HPDE6-E6E7 (cell line): ENCODE results near the gene PRG2.

Experiments
- DNase-seq: peaks from one replicate; pipeline ENCODE4 v3.0.0; 2011; ENCODE audit warnings: missing footprints; ENCODE audit errors: extremely low spot score

PRG2 gene, protein sequence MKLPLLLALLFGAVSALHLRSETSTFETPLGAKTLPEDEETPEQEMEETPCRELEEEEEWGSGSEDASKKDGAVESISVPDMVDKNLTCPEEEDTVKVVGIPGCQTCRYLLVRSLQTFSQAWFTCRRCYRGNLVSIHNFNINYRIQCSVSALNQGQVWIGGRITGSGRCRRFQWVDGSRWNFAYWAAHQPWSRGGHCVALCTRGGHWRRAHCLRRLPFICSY

DNA sequence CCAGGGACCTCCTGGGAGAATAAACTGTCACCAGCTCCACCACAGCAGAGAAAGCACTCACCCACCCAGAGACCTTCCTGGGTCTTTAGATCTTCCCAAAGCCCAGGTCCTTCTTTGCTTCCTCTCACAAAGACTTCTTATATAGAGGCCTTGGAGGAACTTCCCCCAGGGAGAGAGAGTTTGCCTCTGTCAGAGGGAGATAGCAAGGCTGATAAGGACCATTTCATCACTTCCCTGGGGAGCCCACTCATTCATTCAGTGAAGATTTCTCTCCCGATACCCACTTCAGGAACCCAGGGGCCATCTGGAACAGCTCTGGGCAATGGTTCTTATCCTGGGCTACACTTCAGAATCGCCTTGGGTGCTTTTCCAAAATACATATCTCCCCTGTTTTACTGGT is at the start of gene PRG2:
PRG2 (minus strand) TSS at position 116 of the 400 bp plus-strand sequence. CDS start 706 bp downstream, outside the sequence.
- DNase-seq: no peak

- DNase-seq: no peak
Measured at GRCh38 chr11:57439786-57440185, 49.3 kb upstream of the PRG2 start.

DNA sequence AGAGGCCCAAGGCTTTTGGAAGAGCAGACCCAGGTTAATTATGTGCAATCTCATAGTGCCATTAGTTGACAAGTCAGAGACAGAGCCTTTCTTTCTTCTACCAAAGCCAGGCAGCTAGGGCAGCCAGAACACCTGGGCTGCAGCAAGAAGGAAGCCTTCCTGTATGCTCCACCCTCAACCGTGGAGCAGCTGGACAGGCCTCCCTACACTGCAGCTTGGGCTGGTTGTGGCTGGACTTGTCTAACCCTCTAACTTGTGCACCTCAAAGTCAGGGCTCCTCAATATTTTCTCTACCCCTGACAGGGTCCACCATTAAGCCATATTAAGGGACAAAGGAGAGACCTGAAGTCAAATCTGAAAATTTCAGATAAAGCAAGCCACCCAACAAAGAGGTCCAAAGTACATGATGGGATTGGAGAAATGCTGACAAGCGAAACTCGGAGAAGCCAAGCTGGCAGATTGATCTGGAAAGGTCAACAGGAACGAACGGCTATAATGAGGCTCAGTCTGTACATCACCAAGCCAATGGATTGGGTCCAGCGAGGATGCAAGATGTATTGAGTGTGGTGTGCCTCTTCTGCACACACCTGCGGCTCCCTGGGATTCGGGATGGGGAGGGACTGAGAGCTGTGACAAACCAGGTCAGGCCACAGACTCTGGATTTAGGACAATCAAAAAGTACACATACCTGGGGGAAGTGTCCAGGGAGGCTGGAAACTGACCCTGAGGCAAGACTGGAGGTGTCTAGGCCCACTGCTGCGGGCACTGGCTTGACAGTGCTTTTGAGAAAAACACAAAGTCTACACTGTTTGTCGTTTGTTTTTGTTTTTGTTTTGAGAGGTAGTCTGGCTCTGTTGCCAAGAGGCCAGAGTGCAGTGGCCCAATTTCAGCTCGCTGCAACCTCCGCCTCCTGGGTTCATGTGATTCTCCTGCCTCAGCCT is 48.2 kb upstream of the PRG2 start:
- no peak for DNase-seq

DNA sequence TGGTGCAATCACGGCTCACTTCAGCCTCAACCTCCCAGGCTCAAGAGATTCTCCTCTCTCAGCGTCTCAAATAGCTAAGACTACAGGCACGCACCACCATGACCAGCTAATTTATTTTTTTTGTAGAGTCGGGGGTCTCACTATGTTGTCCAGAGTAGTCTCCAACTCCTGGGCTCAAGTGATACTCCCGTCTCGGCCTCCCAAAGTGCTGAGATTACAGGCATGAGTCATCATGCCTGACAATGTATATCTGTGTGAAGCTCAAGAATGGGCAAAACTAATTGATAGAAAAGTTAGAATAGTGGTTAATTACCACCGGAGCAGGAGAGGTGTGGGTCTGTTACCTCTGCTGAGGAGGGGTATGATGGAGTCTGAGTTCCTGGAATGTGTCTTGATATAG is 45.6 kb upstream of the PRG2 start:
- no peak for DNase-seq

DNA sequence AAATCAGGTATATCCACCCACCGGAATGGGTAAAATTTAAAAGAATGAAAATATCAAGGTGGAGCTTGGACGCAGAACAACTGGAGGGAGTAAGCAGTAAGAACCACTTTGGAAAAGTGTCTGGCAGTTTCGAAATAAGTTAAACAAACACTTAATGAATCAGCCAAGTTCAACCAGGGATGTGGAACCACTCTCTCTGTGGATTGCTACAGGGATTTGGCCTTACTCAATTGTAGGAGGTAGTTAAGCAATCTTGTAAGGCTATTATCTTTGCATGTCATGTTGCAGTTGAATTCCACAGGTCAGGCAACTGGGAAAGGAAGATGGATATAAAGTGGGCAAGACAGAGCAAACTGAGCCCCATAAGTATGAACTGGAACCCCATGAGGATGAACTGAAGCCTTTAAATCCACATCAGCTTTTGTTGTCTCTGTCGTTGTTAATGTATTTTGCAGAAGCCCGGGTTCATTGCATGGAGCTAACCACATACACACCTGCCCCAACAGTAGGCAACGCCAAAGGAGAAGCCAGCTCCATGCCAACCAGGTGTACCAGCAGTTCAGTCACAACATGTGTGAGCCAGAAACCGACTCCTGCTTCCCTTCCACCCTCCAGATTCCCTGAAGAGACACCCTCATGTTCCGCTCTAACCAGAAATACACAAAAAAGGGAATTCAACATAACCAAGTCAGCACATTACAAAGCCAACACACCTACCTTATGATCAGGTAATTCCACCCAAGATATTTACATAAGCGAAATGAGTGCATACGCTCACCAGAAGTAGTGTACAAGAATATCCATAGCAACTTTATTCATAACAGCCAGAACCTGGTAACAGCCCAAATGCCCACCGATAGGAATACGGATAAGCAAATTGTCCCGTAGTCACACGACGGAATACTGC is 44.4 kb upstream of the PRG2 start:
- DNase-seq: peak; percentile 79

- DNase-seq: no peak
Measured at GRCh38 chr11:57432714-57433163, 42.3 kb upstream of the PRG2 start.

DNA sequence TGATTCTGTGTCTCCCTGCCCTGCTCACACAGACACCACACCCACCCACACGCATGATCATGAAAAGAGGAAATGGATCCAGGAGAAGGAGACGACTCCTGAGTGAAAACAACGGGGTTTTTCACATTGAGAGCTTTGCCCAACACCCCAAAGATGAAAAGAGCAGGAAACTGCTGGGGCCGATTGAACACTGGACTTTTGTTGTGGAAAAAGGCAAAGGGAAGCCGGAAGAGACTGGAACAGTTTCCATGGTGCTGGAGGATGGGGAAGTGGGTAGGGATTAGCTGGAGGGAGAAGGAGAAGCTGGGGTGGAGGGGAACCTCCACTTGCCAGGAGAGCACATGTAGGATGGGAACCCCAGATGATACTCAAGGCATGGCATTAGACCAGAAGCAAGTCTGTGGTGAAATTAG is 41.7 kb upstream of the PRG2 start:
- DNase-seq: no peak

- DNase-seq: no peak
Measured at GRCh38 chr11:57430952-57431351, 40.5 kb upstream of the PRG2 start.

DNA sequence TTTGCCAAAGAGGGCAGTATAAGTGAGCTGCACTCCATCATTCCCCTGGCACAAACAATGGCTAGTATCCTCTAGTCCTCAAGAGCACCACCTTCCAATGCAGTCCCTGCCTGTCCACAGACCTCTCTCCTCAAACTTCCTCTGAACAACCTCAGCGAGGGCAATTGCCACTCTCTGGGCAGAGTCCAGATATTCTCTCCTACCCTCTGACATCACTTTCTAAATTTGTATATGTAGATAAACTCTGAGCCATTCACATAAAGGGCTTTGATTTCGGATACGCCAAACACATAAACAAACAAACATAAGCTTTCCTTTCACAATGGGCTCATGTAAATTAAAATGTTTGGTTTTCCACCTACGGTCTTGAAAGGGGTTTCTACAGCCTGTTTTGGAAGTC is 39.5 kb upstream of the PRG2 start:
- no peak for DNase-seq

GRCh38 chr11:57428643-57429042 is 38.2 kb upstream of the PRG2 start:
- DNase-seq: no peak

GRCh38 chr11:57427727-57428082 is 37.3 kb upstream of the PRG2 start:
- no peak for DNase-seq

DNA sequence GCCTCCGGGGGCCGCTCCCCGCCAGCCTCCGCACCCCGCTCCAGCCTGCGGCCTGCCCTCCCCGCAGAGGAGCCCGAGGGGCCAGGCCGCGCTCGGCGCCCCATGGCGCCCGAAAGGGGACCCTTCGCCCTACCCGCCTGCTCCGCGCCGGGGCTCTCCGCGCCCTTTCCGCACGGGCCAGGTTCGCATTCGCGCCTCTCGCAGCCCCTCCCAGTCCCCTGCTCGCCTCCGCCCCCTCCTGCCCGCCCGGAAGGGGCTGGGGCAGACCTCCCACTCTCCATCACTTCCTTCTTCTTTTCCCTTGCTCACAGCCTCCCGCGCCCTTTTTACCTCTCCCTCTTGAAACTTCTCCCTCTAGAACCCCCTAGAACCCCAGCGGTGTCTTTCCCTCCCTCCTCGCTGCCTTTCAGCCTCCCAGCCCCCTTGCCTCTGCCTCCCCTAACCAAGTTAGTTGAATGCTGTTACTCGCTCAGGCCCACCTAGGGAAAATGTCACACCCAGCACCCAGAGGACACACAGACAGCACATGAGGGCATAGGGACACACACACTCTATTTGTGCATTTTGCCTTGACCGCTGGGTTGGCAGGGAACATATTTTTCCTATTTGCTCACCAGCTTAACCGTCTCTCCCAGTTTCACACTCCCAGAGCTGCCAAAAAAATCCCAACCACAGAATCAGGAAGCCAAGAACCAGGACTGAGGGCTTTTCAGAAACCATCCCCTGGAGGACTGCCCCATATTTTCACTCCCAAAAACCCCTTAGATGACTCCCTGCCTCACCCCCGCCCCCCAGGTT is 36.7 kb upstream of the PRG2 start, which contains the start of gene SLC43A3:
SLC43A3 (minus strand) TSS at position 193 of the 798 bp plus-strand sequence. CDS start 949 bp downstream, outside the sequence.
- peak; percentile 23 for DNase-seq

GRCh38 chr11:57426439-57426928 is 36.0 kb upstream of the PRG2 start:
- peak; percentile 31 for DNase-seq

- no peak for DNase-seq
Measured at GRCh38 chr11:57425565-57426438, 35.4 kb upstream of the PRG2 start.

DNA sequence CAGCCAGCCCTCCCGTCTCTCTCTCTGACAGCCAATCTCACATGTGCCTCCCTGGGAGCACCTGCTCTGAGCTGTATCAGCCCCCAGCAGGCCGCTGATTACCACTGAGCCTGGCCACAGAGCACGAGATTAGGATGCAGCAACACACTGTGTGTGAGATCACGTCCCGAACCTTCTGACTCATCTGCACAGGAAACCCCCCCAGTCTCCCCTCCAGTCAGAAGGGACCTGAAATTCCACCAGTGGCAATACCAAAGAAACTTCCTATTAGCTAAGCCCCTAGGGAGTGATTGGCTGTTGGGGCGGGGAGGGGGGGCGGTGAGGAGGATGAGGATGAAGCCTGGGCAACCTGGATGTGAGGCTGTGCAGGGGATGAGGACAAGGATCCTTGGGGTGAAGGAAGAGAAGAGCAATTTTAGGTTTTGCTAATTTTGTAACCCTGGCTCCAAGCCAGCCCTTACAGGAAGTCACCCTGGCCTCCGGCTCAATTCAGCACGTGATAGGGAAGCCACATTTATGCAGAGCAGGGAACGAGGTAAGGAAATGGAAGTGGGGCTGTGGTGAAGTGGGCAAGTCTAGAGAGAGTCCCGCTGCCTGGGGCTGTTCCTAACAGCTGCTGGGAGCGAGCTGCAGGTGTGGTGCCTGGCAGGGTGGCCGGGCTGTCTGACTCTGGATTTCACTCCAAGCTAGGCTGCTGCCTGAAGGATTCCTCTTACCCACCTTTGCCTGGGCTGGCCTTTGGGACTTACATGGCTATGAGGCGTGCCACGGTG is 34.5 kb upstream of the PRG2 start:
- peak; percentile 49 for DNase-seq

- DNase-seq: no peak
Measured at GRCh38 chr11:57424137-57424791, 33.8 kb upstream of the PRG2 start.

GRCh38 chr11:57422669-57423068 is 32.2 kb upstream of the PRG2 start:
- DNase-seq: no peak

DNA sequence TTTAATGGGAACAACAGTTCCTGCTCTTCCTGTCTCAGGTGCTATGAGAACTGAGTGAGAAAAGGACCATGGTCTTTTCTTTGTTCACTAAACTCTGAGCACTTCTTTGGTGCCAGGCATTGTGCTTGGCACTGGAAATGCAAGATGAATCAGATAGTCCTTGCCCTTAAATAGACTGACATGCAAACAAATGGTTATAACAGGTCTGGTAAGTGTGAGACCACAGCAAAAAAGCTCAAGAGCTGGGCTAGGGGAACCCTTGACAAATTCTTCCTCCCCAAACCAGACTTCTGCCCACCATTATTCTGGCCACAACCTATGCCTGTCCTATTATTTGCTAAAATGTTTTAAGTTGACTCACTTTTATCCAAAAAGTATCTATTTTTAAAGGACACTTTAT is 31.4 kb upstream of the PRG2 start:
- DNase-seq: no peak

DNA sequence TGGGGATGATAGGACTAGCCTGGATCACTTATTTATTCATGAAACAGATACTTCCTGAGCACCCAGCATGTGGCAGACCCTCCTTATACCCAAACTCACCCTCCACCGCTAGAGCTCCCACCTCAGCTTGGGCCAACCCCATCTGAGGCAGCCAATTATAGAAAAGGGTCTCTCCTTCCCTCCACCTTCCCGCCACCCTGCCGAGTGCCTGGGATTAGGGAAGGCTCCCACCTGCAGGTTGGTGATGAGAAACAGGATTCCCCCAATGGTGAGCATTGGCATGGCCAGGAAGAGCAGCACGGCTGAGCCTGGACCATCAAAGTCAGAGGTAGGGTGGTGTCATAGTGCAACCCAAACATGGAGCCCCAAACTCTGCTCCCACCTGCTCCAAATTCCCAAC is 30.6 kb upstream of the PRG2 start:
- no peak for DNase-seq
